K562 (cell line): ENCODE data around the gene IL1B. TPM values are rescaled to one million over a fixed set of nuclear protein-coding genes. Genes with fewer than 3 reads are reported as not detected.

Source experiments
- FOXK1 ChIP-seq: sonication (generic); formaldehyde crosslinking; IDR thresholded peaks from 2 replicates; pipeline ENCODE4 v1.8.0; 2022; ENCODE audit warnings: missing genetic modification reagents, mild to moderate bottlenecking, borderline replicate concordance
- polyA plus RNA-seq, 8 experiments: library from polyadenylated mRNA; depleted of rRNA in 4 of 8; stranded (reverse) in 5 of 8; unstranded in 3 of 8; fragments of >200 nt; fragmentation: Nextera tagmentation in 2 of 8; fragmentation: Illumina TruSeq in 1 of 8; extraction: Ambion mirVana in 2 of 8; extraction: Trizol in 1 of 8; gene quantifications; 2 replicates each; pipeline versions ENCODE4 v1.2.1 to v1.2.3, GENCODE V29; 2011 to 2014; ENCODE audit warnings: inconsistent platforms in 1 of 8, missing spikeins in 1 of 8
- total RNA-seq, 7 experiments: library from RNA; depleted of rRNA in 6 of 7; stranded (reverse); fragments of >200 nt in 6 of 7; fragmentation: Illumina TruSeq in 2 of 7; extraction: Trizol in 2 of 7; gene quantifications; 2 replicates each; pipeline versions ENCODE4 v1.2.1 to v1.2.3, GENCODE V29; 2011 to 2021; ENCODE audit warnings: low replicate concordance in 1 of 7
- TF ChIP-seq, protein P1 (sequence below): fragments of 450-650 bp; IDR thresholded peaks from 2 replicates; pipeline ENCODE4 v1.6.1; 2016; ENCODE audit warnings: low read depth

The IL1B gene
- total and polyA plus RNA-seq, 9 of the 15 experiments (the other 6 are each of a cell fraction or from before 2014, with no cell fraction given): 0.29 TPM; not detected in 8

GRCh38 chr2:112848833-112849232 lies 12.3 kb upstream of the IL1B start (continued):
- TF ChIP-seq, protein P1, sequence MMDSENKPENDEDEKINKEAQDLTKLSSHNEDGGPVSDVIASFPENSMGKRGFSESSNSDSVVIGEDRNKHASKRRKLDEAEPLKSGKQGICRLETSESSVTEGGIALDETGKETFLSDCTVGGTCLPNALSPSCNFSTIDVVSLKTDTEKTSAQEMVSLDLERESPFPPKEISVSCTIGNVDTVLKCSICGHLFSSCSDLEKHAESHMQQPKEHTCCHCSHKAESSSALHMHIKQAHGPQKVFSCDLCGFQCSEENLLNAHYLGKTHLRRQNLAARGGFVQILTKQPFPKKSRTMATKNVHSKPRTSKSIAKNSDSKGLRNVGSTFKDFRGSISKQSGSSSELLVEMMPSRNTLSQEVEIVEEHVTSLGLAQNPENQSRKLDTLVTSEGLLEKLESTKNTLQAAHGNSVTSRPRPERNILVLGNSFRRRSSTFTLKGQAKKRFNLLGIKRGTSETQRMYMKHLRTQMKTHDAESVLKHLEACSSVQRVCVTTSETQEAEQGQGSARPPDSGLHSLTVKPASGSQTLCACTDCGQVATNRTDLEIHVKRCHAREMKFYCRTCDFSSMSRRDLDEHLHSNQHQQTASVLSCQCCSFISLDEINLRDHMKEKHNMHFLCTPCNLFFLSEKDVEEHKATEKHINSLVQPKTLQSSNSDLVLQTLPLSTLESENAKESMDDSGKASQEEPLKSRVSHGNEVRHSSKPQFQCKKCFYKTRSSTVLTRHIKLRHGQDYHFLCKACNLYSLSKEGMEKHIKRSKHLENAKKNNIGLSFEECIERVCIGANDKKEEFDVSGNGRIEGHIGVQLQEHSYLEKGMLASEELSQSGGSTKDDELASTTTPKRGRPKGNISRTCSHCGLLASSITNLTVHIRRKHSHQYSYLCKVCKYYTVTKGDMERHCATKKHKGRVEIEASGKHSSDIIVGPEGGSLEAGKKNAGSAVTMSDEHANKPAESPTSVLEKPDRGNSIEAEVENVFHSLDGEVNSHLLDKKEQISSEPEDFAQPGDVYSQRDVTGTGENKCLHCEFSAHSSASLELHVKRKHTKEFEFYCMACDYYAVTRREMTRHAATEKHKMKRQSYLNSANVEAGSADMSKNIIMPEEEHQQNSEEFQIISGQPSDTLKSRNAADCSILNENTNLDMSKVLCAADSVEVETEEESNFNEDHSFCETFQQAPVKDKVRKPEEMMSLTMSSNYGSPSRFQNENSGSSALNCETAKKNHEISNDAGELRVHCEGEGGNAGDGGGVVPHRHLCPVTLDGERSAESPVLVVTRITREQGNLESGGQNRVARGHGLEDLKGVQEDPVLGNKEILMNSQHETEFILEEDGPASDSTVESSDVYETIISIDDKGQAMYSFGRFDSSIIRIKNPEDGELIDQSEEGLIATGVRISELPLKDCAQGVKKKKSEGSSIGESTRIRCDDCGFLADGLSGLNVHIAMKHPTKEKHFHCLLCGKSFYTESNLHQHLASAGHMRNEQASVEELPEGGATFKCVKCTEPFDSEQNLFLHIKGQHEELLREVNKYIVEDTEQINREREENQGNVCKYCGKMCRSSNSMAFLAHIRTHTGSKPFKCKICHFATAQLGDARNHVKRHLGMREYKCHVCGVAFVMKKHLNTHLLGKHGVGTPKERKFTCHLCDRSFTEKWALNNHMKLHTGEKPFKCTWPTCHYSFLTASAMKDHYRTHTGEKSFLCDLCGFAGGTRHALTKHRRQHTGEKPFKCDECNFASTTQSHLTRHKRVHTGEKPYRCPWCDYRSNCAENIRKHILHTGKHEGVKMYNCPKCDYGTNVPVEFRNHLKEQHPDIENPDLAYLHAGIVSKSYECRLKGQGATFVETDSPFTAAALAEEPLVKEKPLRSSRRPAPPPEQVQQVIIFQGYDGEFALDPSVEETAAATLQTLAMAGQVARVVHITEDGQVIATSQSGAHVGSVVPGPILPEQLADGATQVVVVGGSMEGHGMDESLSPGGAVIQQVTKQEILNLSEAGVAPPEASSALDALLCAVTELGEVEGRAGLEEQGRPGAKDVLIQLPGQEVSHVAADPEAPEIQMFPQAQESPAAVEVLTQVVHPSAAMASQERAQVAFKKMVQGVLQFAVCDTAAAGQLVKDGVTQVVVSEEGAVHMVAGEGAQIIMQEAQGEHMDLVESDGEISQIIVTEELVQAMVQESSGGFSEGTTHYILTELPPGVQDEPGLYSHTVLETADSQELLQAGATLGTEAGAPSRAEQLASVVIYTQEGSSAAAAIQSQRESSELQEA: no peak
- no peak for TF ChIP-seq FOXK1 (CRISPR knock-in tag)
